IMR-90 (cell line): ENCODE results near the gene DNAJC17. TPM values are rescaled to one million over a fixed set of nuclear protein-coding genes. Genes with fewer than 3 reads are reported as not detected.

Experiments
- ATAC-seq: fragments of 200-7000 bp; cut with Tn5 transposase; 2 replicates; pipeline ENCODE4 v1.9.1; 2020; ENCODE audit warnings: low read depth, mild to moderate bottlenecking, moderate library complexity
- BruUV-seq: library from RNA; stranded (reverse); fragments of 400-500 nt; replicated peaks from 2 replicates; lab custom pipeline; 2021; lab: Mats Ljungman, UMichigan
- CTCF ChIA-PET: fragments of 300-600 bp; formaldehyde crosslinking; extraction: SDS; loops from one replicate; lab custom pipeline; 2021; ENCODE audit warnings: antibody characterized with exemption; lab: Yijun Ruan, JAX
- POLR2A ChIA-PET: fragments of 300-600 bp; sonication (Branson Sonifier 250); formaldehyde crosslinking; loops from one replicate; lab custom pipeline; 2022; ENCODE audit warnings: antibody characterized with exemption; ENCODE audit not compliant: unreplicated experiment; lab: Charles Lee
- DNase-seq: peaks from one replicate; pipeline ENCODE4 v3.0.0; 2013
- H2AFZ ChIP-seq: replicated peaks from 2 replicates; pipeline ENCODE3; 2013; ENCODE audit warnings: low read length, mild to moderate bottlenecking; ENCODE audit not compliant: poor library complexity
- H2AK5ac ChIP-seq: 2 replicates; pipeline ENCODE4 v1.6.1; 2013; ENCODE audit warnings: low read depth, low read length, inconsistent platforms
- H2AK9ac ChIP-seq: replicated peaks from 2 replicates; pipeline ENCODE3; 2013; ENCODE audit warnings: mild to moderate bottlenecking, low read depth, low read length, moderate library complexity; ENCODE audit not compliant: poor library complexity
- H2BK120ac ChIP-seq: 2 replicates; pipeline ENCODE4 v1.6.1; 2013; ENCODE audit warnings: low read depth, low read length, inconsistent platforms
- H2BK15ac ChIP-seq: 3 replicates; pipeline ENCODE4 v1.6.1; 2013; ENCODE audit warnings: low read depth, low read length, inconsistent platforms
- H2BK20ac ChIP-seq: 2 replicates; pipeline ENCODE4 v1.6.1; 2013; ENCODE audit warnings: low read depth, mild to moderate bottlenecking, inconsistent platforms, low read length, moderate library complexity
- H2BK5ac ChIP-seq: 2 replicates; pipeline ENCODE4 v1.6.1; 2013; ENCODE audit warnings: mild to moderate bottlenecking, low read depth, low read length, inconsistent platforms; ENCODE audit not compliant: poor library complexity, severe bottlenecking
- H3K14ac ChIP-seq: replicated peaks from 2 replicates; pipeline ENCODE4 v1.6.1; 2013; ENCODE audit warnings: low read depth, low read length, inconsistent platforms
- H3K18ac ChIP-seq: 2 replicates; pipeline ENCODE4 v1.6.1; 2013; ENCODE audit warnings: low read depth, low read length, control low read depth
- H3K23ac ChIP-seq: 2 replicates; pipeline ENCODE4 v1.6.1; 2013; ENCODE audit warnings: low read depth, low read length, inconsistent platforms
- H3K27ac ChIP-seq: 2 replicates; pipeline ENCODE4 v1.5.1; 2013; ENCODE audit warnings: mild to moderate bottlenecking, control low read depth, low read length; ENCODE audit not compliant: insufficient read depth
- H3K27me3 ChIP-seq: 2 replicates; pipeline ENCODE4 v1.6.1; 2013; ENCODE audit warnings: low read length; ENCODE audit not compliant: control insufficient read depth, insufficient read depth
- H3K36me3 ChIP-seq: 2 replicates; pipeline ENCODE4 v1.6.1; 2013; ENCODE audit warnings: low read length, mixed read lengths; ENCODE audit not compliant: control insufficient read depth, insufficient read depth
- H3K4ac ChIP-seq: 2 replicates; pipeline ENCODE4 v1.6.1; 2013; ENCODE audit warnings: low read depth, low read length, inconsistent platforms
- H3K4me1 ChIP-seq: 2 replicates; pipeline ENCODE4 v1.6.1; 2013; ENCODE audit warnings: low read length, mixed read lengths; ENCODE audit not compliant: control insufficient read depth, insufficient read depth
- H3K4me2 ChIP-seq: 2 replicates; pipeline ENCODE4 v1.6.1; 2013; ENCODE audit warnings: low read depth, mild to moderate bottlenecking, control low read depth, low read length, moderate library complexity
- H3K4me3 ChIP-seq: 2 replicates; pipeline ENCODE4 v1.5.1; 2013; ENCODE audit warnings: low read depth, mild to moderate bottlenecking, control low read depth, low read length, moderate library complexity; ENCODE audit not compliant: insufficient read depth
- H3K56ac ChIP-seq: 2 replicates; pipeline ENCODE4 v1.6.1; 2013; ENCODE audit warnings: low read length, inconsistent platforms; ENCODE audit not compliant: insufficient read depth; ENCODE audit errors: extremely low read depth
- H3K79me1 ChIP-seq, 2 experiments: 2 replicates each; pipeline ENCODE4 v1.6.1; 2013; ENCODE audit warnings: low read length in 2 of 2, inconsistent platforms in 1 of 2, low read depth in 1 of 2
- H3K9ac ChIP-seq: 2 replicates; pipeline ENCODE4 v1.6.1; 2013; ENCODE audit warnings: low read depth, low read length, control low read depth
- H3K9me1 ChIP-seq: 2 replicates; pipeline ENCODE4 v1.6.1; 2013; ENCODE audit warnings: low read length, inconsistent platforms; ENCODE audit not compliant: insufficient read depth
- H3K9me3 ChIP-seq: 2 replicates; pipeline ENCODE4 v1.6.1; 2013; ENCODE audit warnings: low read length; ENCODE audit not compliant: control insufficient read depth, insufficient read depth
- H4K20me1 ChIP-seq: 2 replicates; pipeline ENCODE4 v1.6.1; 2013; ENCODE audit warnings: low read length, inconsistent platforms; ENCODE audit not compliant: insufficient read depth
- H4K5ac ChIP-seq: 2 replicates; pipeline ENCODE4 v1.6.1; 2013; ENCODE audit warnings: mild to moderate bottlenecking, low read depth, low read length, control low read depth
- H4K8ac ChIP-seq, 2 experiments: 2 replicates each; pipeline ENCODE4 v1.6.1; 2013; ENCODE audit warnings: low read depth in 2 of 2, low read length in 2 of 2, control low read depth in 1 of 2, inconsistent platforms in 1 of 2
- H4K91ac ChIP-seq: 2 replicates; pipeline ENCODE4 v1.6.1; 2013; ENCODE audit warnings: low read depth, low read length, inconsistent platforms; ENCODE audit not compliant: insufficient read depth
- CEBPB ChIP-seq: IDR thresholded peaks from 2 replicates; pipeline ENCODE4 v1.6.1; 2012; ENCODE audit warnings: low read depth, low read length, improper control_type of control experiment
- CHD1 ChIP-seq: IDR thresholded peaks from 2 replicates; pipeline ENCODE4 v1.6.1; 2012; ENCODE audit warnings: low read depth, low read length, improper control_type of control experiment
- CTCF ChIP-seq: conservative IDR thresholded peaks from 2 replicates; pipeline ENCODE4 v1.5.1; 2012; ENCODE audit warnings: mild to moderate bottlenecking, low read depth, low read length, improper control_type of control experiment
- FOS ChIP-seq: fragments of 150-350 bp; IDR thresholded peaks from 2 replicates; pipeline ENCODE4 v1.6.1; 2016; ENCODE audit warnings: low read depth, low read length
- MAFK ChIP-seq: IDR thresholded peaks from 2 replicates; pipeline ENCODE4 v1.6.1; 2012; ENCODE audit warnings: low read depth, low read length, improper control_type of control experiment
- MXI1 ChIP-seq: IDR thresholded peaks from 2 replicates; pipeline ENCODE4 v1.6.1; 2012; ENCODE audit warnings: low read depth, mild to moderate bottlenecking, low read length, moderate library complexity, borderline replicate concordance
- NFE2L2 ChIP-seq: fragments of 150-350 bp; IDR thresholded peaks from 2 replicates; pipeline ENCODE4 v1.6.1; 2016; ENCODE audit warnings: low read depth, mild to moderate bottlenecking, low read length
- POLR2A ChIP-seq: IDR thresholded peaks from 2 replicates; pipeline ENCODE4 v1.6.1; 2012; ENCODE audit warnings: mild to moderate bottlenecking, low read depth, low read length
- RAD21 ChIP-seq: IDR thresholded peaks from 2 replicates; pipeline ENCODE4 v1.6.1; 2012; ENCODE audit warnings: low read length, improper control_type of control experiment
- RCOR1 ChIP-seq: IDR thresholded peaks from 2 replicates; pipeline ENCODE4 v1.6.1; 2012; ENCODE audit warnings: mild to moderate bottlenecking, low read length, improper control_type of control experiment; ENCODE audit not compliant: insufficient replicate concordance
- RFX5 ChIP-seq: IDR thresholded peaks from 2 replicates; pipeline ENCODE4 v1.8.0; 2012; ENCODE audit warnings: low read depth, mild to moderate bottlenecking, low read length, moderate library complexity
- SMC3 ChIP-seq: fragments of 150-350 bp; IDR thresholded peaks from 2 replicates; pipeline ENCODE4 v1.6.1; 2016; ENCODE audit warnings: low read depth, mild to moderate bottlenecking, antibody characterized with exemption, low read length, moderate library complexity
- USF2 ChIP-seq: fragments of 150-350 bp; IDR thresholded peaks from 2 replicates; pipeline ENCODE4 v1.6.1; 2017; ENCODE audit warnings: mild to moderate bottlenecking, antibody characterized with exemption, low read length, low read depth
- dilution Hi-C: fragments of 300-500 bp; cut with HindIII; formaldehyde crosslinking; loops from one replicate; pipeline ENCODE4 v1.14.3; 2018; ENCODE audit warnings: low sequenced_read_pairs; ENCODE audit not compliant: unreplicated experiment
- in situ Hi-C: fragments of 300-500 bp; cut with MboI; formaldehyde crosslinking; loops from 3 replicates; pipeline ENCODE4 v1.14.3; 2019; ENCODE audit warnings: low sequenced_read_pairs, inconsistent platforms, mixed read lengths
- intact Hi-C: fragments of 100-400 bp; cut with micrococcal nuclease; formaldehyde crosslinking; loops from 2 replicates; pipeline ENCODE4 v1.10.0; 2022
- polyA plus RNA-seq, 3 experiments: library from polyadenylated mRNA; depleted of rRNA; stranded (reverse); fragments of >200 nt; gene quantifications; 2 replicates each; pipeline ENCODE4 v1.2.3, GENCODE V29; 2012; ENCODE audit warnings: low replicate concordance in 1 of 3
- total RNA-seq: library from RNA; depleted of rRNA; stranded (reverse); fragments of >200 nt; gene quantifications from 2 replicates; pipeline ENCODE4 v1.2.3, GENCODE V29; 2012
- TF ChIP-seq, protein P1 (sequence below): fragments of 150-350 bp; IDR thresholded peaks from 2 replicates; pipeline ENCODE4 v1.6.1; 2016; ENCODE audit warnings: low read depth, mild to moderate bottlenecking, low read length, moderate library complexity, borderline replicate concordance

Gene DNAJC17
- total and polyA plus RNA-seq, 2 of the 4 experiments (the other 2 are of a cell fraction): 58.6 to 107 TPM

DNA sequence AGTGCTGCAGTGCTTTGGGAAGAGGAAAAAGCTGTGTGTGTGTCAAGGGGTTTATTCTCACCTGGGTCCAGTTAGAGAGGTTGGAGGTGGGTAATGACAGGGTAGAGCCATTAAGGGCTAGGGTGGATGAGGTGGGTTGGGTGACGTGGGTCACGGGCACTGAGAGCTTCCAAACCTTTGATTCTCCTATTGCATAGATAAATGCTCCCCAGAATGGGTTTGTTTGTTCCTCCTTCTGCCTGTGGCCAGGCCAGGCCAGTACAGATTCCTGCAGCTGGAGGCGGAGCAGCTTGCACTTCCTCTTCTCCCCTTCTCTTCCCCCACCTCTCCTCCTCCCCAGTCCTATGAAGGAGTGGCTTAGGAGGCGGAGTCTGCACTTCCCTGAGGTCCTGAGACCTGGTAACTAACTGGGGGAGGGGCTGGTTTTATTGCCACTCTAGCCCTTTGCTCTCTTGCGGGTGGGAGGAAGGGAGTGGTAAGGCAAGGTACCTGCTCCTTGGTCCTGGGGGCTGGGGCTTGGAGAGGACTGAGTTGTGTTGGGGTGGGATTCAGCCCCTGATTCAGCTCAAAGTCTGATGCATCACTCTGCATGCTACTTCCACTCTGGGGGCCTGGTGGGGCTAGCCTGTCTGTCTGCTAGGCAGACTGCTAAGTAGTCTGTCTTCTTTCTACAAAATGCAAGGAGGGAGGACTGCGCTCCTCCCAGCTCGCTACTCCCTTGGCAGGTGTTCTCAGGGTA is 40.1 kb upstream of the DNAJC17 start (continued):
- no peak for TF ChIP-seq CHD1

DNA sequence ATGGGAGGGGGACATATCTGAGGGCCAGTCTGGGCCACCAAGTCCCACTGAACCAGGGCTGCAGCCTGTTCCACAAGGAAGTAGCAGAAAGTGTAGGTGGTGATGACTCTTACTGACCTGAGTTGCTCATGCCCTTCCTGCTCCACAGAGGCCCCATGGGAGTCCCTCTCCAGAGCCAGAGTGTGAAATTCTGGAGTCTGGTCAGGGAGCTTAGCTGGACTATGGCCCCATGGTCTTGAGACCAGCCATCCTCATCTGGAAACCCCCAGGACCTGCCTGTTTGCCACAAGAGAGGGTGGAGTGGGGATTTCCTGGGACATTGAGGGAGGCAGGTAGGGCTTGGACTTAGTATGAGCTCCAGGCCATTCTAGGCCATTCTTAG is 39.6 kb upstream of the DNAJC17 start:
- H3K18ac ChIP-seq: no peak overlapping the region
- peaks cover 5% of the 10 kb centered on the region; the same call in 1 of the 2 replicates for H4K20me1 ChIP-seq
- no peak overlapping the region for H2BK20ac ChIP-seq
- ChIA-PET CTCF (no interaction called here), POLR2A (no interaction called here)
- no peak overlapping the region for H3K56ac ChIP-seq
- no peaks in the 10 kb centered on the region for H3K79me1 ChIP-seq
- no peaks in the 10 kb centered on the region for H3K9me1 ChIP-seq
- no peak overlapping the region for H3K27ac ChIP-seq
- BruUV-seq: no TSS peak
- H2BK120ac ChIP-seq: no peak overlapping the region
- H3K9ac ChIP-seq: no peak overlapping the region
- DNase-seq: no peak
- no peak overlapping the region for H2AK9ac ChIP-seq
- H3K14ac ChIP-seq: no peak overlapping the region
- no peak overlapping the region for H2AK5ac ChIP-seq
- H4K5ac ChIP-seq: no peak overlapping the region
- no peak overlapping the region for H3K4me3 ChIP-seq
- no peak overlapping the region for H4K91ac ChIP-seq
- no peak overlapping the region for H3K23ac ChIP-seq
- in situ Hi-C loops: no loop called here
- H2BK15ac ChIP-seq: no peak overlapping the region
- no peaks in the 10 kb centered on the region for H3K9me3 ChIP-seq
- no peak overlapping the region for H3K4ac ChIP-seq
- H3K4me1 ChIP-seq: 0 out of 2 replicates have a peak, but pooled peaks cover 3% of the 10 kb centered on the region
- H3K4me2 ChIP-seq: no peak overlapping the region
- H4K8ac ChIP-seq: no peak overlapping the region
- no peak for ATAC-seq
- peaks cover 43% of the 10 kb centered on the region for H3K27me3 ChIP-seq
- intact Hi-C loops: no loop called here
- no peak overlapping the region for H2AFZ ChIP-seq
- dilution Hi-C loops: no loop called here
- no peaks in the 10 kb centered on the region for H3K36me3 ChIP-seq
- no peak overlapping the region for H2BK5ac ChIP-seq
- TF ChIP-seq USF2: no peak
- TF ChIP-seq CTCF: no peak
- TF ChIP-seq, protein P1, sequence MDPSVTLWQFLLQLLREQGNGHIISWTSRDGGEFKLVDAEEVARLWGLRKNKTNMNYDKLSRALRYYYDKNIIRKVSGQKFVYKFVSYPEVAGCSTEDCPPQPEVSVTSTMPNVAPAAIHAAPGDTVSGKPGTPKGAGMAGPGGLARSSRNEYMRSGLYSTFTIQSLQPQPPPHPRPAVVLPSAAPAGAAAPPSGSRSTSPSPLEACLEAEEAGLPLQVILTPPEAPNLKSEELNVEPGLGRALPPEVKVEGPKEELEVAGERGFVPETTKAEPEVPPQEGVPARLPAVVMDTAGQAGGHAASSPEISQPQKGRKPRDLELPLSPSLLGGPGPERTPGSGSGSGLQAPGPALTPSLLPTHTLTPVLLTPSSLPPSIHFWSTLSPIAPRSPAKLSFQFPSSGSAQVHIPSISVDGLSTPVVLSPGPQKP: no peak
- no peak for TF ChIP-seq POLR2A
- TF ChIP-seq RFX5: no peak
- no peak for TF ChIP-seq NFE2L2
- TF ChIP-seq RAD21: no peak
- no peak for TF ChIP-seq CHD1
- no peak for TF ChIP-seq MAFK
- no peak for TF ChIP-seq CEBPB
- TF ChIP-seq SMC3: no peak
- no peak for TF ChIP-seq RCOR1
- TF ChIP-seq FOS: no peak
- TF ChIP-seq MXI1: no peak
